ENCODE data around the gene CD244. TPM values are rescaled to one million over a fixed set of nuclear protein-coding genes. Genes with fewer than 3 reads are reported as not detected.

CD244 gene
- total and polyA plus RNA-seq, 2 donors (not counting 3 experiments of a cell fraction or from before 2014, with no cell fraction given), result not detected

GRCh38 chr1:160837558-160838205 is 25.0 kb downstream of the CD244 start:
- ChIA-PET CTCF (interaction anchor here (1.3 to 5.3 kb wide), 4 partner anchors 114 to 302 kb away, joined by 3 to 57 read pairs (median 23); partner anchors contain the start of gene KLHDC9), POLR2A (no interaction called here)
- H3K4me1 ChIP-seq (ENCODE audit: control insufficient read depth, extremely low read depth, insufficient read depth, low read length), result no peaks in the 10 kb centered on the region
- H4K20me1 ChIP-seq (replicated peaks; ENCODE audit: control insufficient read depth, extremely low read depth, insufficient read depth, low read length), result no peaks in the 10 kb centered on the region
- dilution Hi-C loops (cut with MboI; ENCODE audit: extremely low pct_ligation_motif_present, low sequenced_read_pairs), result no loop called here
- H3K79me2 ChIP-seq (ENCODE audit: control insufficient read depth, insufficient read depth, low read length), result no peaks in the 10 kb centered on the region
- no peak overlapping the region for H3K4me3 ChIP-seq (replicated peaks in 1 of 3; ENCODE audit: insufficient read depth in 1 of 3, low read depth in 1 of 3, low read length in 3 of 3)
- TF ChIP-seq GATA2 (IDR thresholded peaks at IDR 0.05; ENCODE audit: insufficient read depth, insufficient read length, low read depth, low read length) (no peak), JUN (IDR thresholded peaks at IDR 0.05; ENCODE audit: borderline replicate concordance, insufficient read depth, insufficient read length, low read depth) (no peak), MAX (IDR thresholded peaks at IDR 0.05; ENCODE audit: insufficient read depth, insufficient read length) (no peak), MYC (IDR thresholded peaks at IDR 0.05; ENCODE audit: low read depth, low read length) (no peak), POLR2A (IDR thresholded peaks at IDR 0.05; ENCODE audit: low read depth, low read length) (no peak)
- H3K9me1 ChIP-seq (replicated peaks; ENCODE audit: control insufficient read depth, extremely low read depth, insufficient read depth, low read length), result no peaks in the 10 kb centered on the region
- no peaks in the 10 kb centered on the region for H3K9me3 ChIP-seq (replicated peaks; ENCODE audit: control insufficient read depth, insufficient read depth, low read length)
- intact Hi-C loops (cut with micrococcal nuclease), result no loop called here
- no peaks in the 10 kb centered on the region for H3K27me3 ChIP-seq (ENCODE audit: control insufficient read depth in 2 of 2, insufficient read depth in 2 of 2, low read length in 2 of 2)
- H2AFZ ChIP-seq (ENCODE audit: low read depth, low read length), result no peak overlapping the region
- H3K4me2 ChIP-seq (ENCODE audit: insufficient read depth, low read length), result no peak overlapping the region
- DNase-seq (ENCODE audit: low read depth, low spot score), result no peak
- H3K36me3 ChIP-seq (ENCODE audit: control insufficient read depth in 2 of 2, extremely low read depth in 1 of 2, insufficient read depth in 2 of 2, low read length in 2 of 2), result no peaks in the 10 kb centered on the region
- H3K9ac ChIP-seq (replicated peaks; ENCODE audit: extremely low read depth, insufficient read depth, low read length), result no peak overlapping the region
- no peak for FAIRE-seq
- no TSS peak for BruUV-seq (replicated peaks)
- no peak overlapping the region for H3K27ac ChIP-seq (ENCODE audit: insufficient read depth, low read depth, low read length)

- DNase-seq (ENCODE audit: low read depth, low spot score), result no peak
- no peaks in the 10 kb centered on the region for H3K9me1 ChIP-seq (replicated peaks; ENCODE audit: control insufficient read depth, extremely low read depth, insufficient read depth, low read length)
- no peaks in the 10 kb centered on the region for H3K79me2 ChIP-seq (ENCODE audit: control insufficient read depth, insufficient read depth, low read length)
- no peaks in the 10 kb centered on the region for H4K20me1 ChIP-seq (replicated peaks; ENCODE audit: control insufficient read depth, extremely low read depth, insufficient read depth, low read length)
- no peak overlapping the region for H3K4me3 ChIP-seq (replicated peaks in 1 of 3; ENCODE audit: insufficient read depth in 1 of 3, low read depth in 1 of 3, low read length in 3 of 3)
- H3K9ac ChIP-seq (replicated peaks; ENCODE audit: extremely low read depth, insufficient read depth, low read length), result no peak overlapping the region
- dilution Hi-C loops (cut with MboI; ENCODE audit: extremely low pct_ligation_motif_present, low sequenced_read_pairs) (no loop called here), intact Hi-C loops (cut with micrococcal nuclease) (no loop called here)
- BruUV-seq (replicated peaks), result no TSS peak
- no peak for FAIRE-seq
- H3K4me2 ChIP-seq (ENCODE audit: insufficient read depth, low read length), result no peak overlapping the region
- H3K27me3 ChIP-seq (ENCODE audit: control insufficient read depth in 2 of 2, insufficient read depth in 2 of 2, low read length in 2 of 2), result no peaks in the 10 kb centered on the region
- TF ChIP-seq MAX (IDR thresholded peaks at IDR 0.05; ENCODE audit: insufficient read depth, insufficient read length) (no peak), GATA2 (IDR thresholded peaks at IDR 0.05; ENCODE audit: insufficient read depth, insufficient read length, low read depth, low read length) (no peak), FOS (IDR thresholded peaks at IDR 0.05; ENCODE audit: borderline replicate concordance, insufficient read depth, low read length) (no peak), POLR2A (IDR thresholded peaks at IDR 0.05; ENCODE audit: low read depth, low read length) (no peak)
- no peak overlapping the region for H3K27ac ChIP-seq (ENCODE audit: insufficient read depth, low read depth, low read length)
- CTCF ChIA-PET, result interaction anchor here (1.4 to 5.3 kb wide), 4 partner anchors 115 to 302 kb away, joined by 5 to 57 read pairs (median 27); partner anchors contain the start of genes ITLN2 and KLHDC9
- H2AFZ ChIP-seq (ENCODE audit: low read depth, low read length), result no peak overlapping the region
- no peaks in the 10 kb centered on the region for H3K36me3 ChIP-seq (ENCODE audit: control insufficient read depth in 2 of 2, extremely low read depth in 1 of 2, insufficient read depth in 2 of 2, low read length in 2 of 2)
- H3K9me3 ChIP-seq (replicated peaks; ENCODE audit: control insufficient read depth, insufficient read depth, low read length), result no peaks in the 10 kb centered on the region
- H3K4me1 ChIP-seq (ENCODE audit: control insufficient read depth, extremely low read depth, insufficient read depth, low read length), result no peaks in the 10 kb centered on the region
- POLR2A ChIA-PET, result interaction anchor here (0.6 kb wide), 1 partner anchor 73 kb away, joined by 3 read pairs; no protein-coding TSS in a partner anchor
Observed at GRCh38 chr1:160836981-160837557, 25.6 kb downstream of the CD244 start.

All from endothelial cell of umbilical vein (primary cell).